ENCODE data around the gene FBL.

The FBL gene

DNA sequence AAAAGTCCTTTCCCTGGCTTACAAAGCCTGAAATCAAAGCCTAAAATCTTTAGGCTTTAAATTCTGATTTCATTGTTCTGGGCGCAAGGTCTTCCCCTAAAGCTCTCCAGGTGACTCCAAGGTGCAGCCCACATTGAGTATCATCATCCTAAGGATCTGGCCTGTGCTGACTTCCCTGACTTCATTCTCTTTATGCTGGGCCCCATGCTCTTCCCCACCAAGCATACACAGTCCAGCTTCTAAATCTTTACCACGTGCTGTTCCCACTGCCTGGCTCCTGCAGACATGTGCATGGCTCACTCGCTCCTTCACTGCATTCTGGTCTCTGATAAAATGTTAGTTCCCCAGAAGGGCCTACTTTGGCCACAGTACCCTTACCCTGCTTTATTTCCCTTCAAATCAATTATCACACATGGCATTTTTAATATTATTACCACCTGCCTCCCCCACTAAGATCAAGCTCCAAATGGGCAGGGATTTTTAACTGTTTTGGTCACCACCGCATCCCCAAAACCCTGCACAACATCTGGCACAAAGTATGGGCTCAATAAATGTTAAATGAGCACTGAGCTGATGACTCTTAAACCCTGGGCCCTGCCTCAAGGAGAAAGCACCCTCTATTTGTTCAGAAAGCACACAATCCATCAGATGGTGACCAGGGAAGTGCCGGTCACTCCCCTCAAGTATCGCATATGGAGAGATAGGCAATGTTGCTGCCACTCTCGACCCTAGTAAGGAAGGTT is 3.3 kb downstream of the FBL start:
- DNase-seq (ENCODE audit: low spot score) = no peak

DNA sequence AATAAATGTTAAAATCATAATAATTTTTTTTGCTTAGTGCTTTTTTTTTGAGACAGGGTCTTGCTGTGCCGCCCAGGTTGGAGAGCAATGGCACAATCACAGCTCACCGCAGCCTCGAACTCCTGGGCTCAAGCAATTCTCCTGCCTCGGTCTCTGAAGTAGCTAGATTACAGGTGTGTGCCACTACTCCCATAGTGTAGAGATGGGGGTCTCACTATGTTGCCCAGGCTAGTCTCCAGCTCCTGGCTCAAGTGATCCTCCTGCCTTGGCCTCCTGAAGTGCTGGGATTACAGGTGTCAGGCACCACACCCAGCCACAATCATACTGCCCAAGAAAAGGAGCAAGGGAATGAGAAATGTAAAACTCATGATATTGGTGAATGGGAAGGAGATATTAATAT is 5.1 kb downstream of the FBL start:
- DNase-seq (ENCODE audit: low spot score) = no peak

- no peak for DNase-seq (ENCODE audit: low spot score)
Observed at GRCh38 chr19:39840492-39840891, 5.7 kb downstream of the FBL start.

DNA sequence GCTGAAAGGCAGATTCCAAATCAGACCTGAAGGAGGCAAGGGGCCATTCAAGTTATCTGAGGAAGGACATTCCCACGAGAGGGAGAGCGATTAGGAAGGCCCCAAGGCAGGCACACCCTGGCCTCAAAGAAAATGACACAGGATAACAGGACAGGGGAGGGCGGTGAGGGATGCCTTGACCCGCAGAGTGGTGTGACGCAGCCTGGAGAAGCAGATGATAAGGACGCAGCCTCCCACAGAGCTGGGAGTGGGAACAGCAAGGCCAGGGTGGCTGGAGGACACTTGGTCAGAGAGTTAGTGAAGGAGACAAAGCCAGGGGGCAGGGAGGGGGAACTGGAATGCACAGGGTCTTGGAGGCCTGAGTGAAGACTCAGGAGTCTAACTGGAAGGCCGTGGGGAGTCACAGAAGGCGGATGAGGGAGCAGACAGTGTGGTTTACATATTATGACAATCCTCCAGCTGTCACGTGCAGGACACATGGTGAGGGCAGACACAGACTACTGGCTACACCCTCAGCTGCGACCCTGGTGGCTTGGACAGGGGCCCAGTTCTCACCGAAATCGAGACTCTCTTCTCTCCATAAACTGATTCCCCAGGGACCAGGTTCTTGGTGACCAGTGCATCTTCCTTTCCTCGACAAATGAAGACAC is 6.4 kb downstream of the FBL start:
- no peak for DNase-seq (ENCODE audit: low spot score)

GRCh38 chr19:39838569-39838968 is 7.6 kb downstream of the FBL start:
- DNase-seq (ENCODE audit: low spot score) = no peak

DNA sequence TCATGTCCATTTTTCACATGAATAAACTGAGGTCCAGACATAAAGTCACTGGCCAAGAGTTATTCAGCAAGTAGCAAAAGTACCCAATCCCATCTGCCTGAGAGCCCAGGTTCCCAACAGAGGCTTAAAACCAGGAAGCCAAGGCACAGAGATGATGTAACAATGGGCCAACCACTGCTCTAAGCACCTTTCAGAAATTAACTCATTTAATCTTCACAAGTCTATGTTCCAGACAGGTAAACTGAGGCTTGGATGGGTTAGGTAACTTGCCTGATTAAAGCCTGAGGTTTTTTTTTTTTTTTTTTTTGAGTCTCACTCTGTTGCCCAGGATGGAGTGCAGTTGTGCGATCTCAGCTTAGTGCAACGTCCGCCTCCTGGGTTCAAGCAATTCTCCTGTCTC is 8.2 kb downstream of the FBL start:
- DNase-seq (ENCODE audit: low spot score) = no peak

DNA sequence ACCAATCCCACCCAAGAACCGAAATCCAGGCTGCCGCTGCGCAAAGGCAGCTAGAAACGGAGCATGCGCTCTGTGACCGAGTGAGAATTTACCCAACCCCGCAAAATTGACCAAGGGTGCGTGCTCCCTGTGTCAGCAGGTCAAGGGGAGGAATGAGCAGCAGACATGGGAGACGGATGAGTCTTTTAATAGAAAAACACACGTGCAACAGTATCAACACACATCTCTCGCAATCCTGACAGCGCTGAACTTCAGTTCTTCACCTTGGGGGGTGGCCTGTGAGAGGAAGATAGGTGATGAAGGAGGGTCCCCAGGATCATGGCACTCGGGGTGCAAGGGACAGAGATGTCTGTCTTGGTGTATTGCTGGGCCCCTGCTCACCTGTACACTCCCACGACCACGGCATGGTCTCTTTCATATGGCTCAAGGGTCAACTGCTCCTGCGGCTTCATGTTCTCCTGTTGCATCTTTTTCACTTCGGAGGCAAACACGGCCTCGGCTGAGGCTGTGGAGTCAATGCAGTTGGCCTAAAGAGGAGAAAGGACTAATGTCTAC is 11.8 kb downstream of the FBL start:
- no peak for DNase-seq (ENCODE audit: low spot score)

DNA sequence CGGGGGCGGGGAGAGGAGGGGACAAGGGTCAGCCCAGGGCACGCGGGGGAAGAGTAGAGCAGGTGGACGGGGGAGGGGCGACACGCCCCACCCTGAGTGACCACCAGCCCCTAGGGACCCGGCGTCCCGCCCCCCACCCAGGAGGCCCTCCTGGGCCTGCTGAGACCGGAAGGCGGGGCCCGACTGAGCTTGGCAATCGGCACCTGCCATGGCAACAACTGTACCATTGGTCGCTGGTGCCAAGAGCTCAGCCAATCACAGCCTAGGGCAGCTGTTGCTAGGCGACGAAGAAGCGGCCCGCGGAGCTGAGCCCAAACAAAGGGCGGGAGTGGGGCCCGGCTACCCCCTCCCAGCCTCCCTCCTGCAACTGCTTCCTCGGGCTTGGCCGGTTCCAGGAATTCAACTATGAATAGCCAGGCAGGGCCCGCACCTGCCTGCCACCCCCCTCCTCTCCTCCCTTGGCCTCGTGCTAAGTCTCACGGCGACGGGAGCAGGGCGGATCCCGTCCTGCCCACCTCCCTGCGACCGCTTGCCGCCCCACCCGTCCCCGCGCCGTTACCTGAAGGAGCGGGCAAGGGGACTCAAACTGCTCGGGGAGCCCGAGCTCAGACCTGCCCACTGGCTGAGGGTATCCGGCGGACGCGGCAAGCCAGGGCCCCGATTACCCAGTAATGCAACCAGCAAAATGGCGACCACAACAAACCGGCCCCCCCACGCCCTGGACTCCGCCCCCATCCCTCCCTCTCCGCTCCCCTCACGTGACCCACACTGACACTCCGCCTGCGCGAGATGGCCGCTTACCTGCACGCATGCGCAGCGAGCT is 12.5 kb downstream of the FBL start, which contains the start of gene DYRK1B:
Gene DYRK1B (minus strand): TSS at position 699 of the 823 bp plus-strand sequence. CDS start 2,295 bp downstream, outside the sequence.
- DNase-seq (ENCODE audit: low spot score) = peak; percentile 81

GRCh38 chr19:39833160-39833463 is 13.1 kb downstream of the FBL start:
- DNase-seq (ENCODE audit: low spot score) = no peak

GRCh38 chr19:39832341-39833083 is 13.7 kb downstream of the FBL start:
- DNase-seq (ENCODE audit: low spot score) = no peak

DNA sequence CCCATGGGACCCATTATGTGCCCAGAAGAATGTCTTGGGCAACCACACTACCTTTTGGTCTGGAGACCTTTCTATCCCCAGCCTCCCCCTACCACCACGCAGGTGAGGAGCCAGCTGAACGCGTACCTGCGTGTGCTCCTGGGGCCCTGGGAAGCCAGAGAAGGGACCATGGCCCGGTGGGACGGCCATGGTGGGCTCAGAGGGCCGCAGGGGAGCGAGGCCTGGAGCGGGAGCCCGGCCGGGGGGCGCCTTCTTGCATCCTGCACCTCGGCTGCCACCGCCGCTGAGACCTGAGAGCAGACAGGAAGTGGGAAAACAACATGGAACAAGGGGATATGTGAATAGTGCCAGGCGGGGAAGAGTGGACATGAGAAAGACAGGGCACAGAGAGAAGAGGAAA is 14.5 kb downstream of the FBL start:
- no peak for DNase-seq (ENCODE audit: low spot score)

DNA sequence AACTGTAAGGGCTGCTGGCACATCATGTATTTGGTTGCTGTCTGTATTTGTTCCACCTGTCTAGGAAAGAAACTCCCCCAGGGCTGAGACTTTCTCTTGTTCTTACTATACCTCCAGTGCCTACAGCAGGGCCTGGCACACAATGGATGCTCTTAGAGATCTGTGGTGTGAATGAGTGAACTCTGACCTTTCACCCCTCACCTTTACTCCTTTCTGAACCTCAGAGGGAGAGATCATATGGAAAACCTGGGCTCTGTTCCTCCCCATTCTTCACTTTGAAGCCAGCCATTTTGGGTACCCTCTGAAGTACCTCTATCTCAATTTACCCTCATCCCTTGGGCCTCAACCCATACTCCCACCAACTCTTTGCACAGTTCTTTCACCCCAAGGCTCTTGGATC is 15.3 kb downstream of the FBL start:
- DNase-seq (ENCODE audit: low spot score) = no peak

GRCh38 chr19:39830406-39830805 is 15.8 kb downstream of the FBL start:
- no peak for DNase-seq (ENCODE audit: low spot score)

DNA sequence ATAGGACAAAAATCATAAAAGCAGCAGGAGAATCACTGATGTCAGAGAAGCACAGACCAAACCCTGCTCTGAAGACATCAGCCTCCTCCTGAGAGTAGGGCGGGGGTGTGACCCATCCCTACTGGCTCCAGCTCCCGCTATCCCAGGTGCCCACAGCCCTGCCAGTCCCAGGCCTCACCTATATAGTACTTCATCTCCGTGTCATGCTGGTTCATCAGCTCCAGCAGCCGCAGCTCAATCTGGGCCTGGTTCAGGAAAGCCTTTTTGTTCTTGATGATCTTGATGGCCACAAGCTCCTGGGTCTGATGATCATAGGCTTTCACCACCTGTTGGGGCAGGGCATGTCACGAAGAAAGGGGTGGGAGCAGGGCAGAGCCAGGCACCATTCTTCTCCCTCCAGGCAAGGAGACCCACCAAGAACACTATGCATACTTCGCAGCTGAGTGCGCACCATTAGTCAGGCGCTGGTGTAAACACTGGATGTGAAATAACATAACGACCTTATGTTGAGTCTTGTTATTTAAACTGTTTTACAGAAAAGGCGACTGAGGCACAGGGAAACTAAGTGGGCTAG is 16.4 kb downstream of the FBL start:
- no peak for DNase-seq (ENCODE audit: low spot score)

DNA sequence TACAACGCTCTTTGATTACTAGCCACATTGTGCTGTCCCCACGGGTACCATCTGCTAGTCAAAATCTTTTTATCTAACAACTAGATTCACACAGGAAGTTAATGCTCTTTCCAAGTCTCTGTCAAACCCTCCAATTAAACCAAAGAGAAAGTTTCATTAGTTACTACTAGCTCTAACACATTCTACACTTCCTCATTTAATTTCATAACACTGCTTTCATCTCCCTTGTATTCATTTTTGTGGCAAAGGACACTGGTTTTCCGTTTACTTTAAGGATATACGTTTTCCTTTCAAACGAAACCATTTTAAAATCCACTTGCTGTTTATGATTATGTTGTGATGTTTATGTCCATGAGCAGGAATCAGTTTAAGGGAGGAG is 17.5 kb downstream of the FBL start:
- no peak for DNase-seq (ENCODE audit: low spot score)

DNA sequence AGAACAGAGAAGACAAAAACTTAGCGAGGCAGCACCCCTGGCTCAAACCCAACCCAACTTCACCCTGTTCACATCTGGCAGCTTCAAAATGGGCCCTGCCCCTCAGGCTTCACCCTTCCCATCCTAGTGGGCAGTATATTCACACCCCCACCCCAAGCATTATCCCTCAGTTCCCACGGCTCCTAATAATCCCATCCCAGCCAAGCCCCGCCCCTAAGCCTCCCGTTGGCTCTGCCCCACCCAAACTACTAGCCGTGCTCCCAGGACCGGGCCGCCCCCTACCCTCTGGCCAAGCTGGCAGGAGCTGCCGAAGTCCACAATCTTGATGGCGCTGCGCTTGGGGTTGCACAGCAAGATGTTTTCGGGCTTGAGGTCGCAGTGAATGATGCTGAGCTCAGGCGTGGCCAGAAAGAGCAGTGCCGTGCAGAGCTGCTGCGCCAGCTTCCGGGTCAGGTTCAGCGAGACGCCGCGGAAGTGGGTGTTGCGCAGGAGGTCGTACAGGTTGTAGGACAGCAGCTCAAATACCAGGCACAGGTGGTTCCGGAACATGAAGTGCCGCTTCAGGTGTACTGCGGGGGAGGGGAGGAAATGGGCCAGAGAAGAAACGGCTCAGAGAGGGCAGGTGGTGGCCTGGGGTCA is 18.0 kb downstream of the FBL start:
- no peak for DNase-seq (ENCODE audit: low spot score)

- no peak for DNase-seq (ENCODE audit: low spot score)
Observed at GRCh38 chr19:39827216-39827615, 19.0 kb downstream of the FBL start.

- no peak for DNase-seq (ENCODE audit: low spot score)
Observed at GRCh38 chr19:39826311-39826945, 19.8 kb downstream of the FBL start.

GRCh38 chr19:39825531-39826076 is 20.6 kb downstream of the FBL start:
- no peak for DNase-seq (ENCODE audit: low spot score)

DNA sequence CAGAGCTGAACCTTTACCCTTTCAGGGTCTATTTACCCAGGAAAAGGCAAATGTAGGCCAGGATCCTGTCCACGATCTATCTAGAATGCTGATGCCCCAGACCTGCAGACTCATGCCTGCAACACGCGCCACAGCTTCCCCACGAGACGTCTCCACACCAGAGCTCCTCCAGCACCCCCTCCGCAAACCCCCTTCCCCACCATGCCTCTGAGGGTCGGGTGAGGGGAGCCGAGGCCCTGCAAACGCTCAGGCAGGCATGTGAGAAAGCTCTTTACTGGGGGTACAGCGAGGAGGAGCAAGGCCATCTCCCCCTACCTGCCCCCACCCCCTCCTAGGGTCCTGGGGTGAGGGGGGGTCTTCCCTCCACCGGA is 21.1 kb downstream of the FBL start:
- no peak for DNase-seq (ENCODE audit: low spot score)

All from HuH-7 (cell line).